Gastroesophageal sphincter (tissue), 3 donors: ENCODE results near the gene OR52E1.

Experiments
- EP300 ChIP-seq: sonication (generic); formaldehyde crosslinking; IDR thresholded peaks from one replicate; pipeline ENCODE4 v1.6.1; 2017; ENCODE audit warnings: antibody characterized with exemption, mild to moderate bottlenecking
- POLR2A ChIP-seq, 2 donors: fragments of 450-650 bp; IDR thresholded peaks; one replicate each; pipeline ENCODE4 v1.6.1; 2017; ENCODE audit warnings: antibody characterized with exemption in 2 of 2, mild to moderate bottlenecking in 2 of 2, moderate library complexity in 1 of 2
- TF ChIP-seq, protein P1 (sequence below), 4 experiments: fragments of 200-600 bp in 2 of 4; fragments of 450-650 bp in 2 of 4; sonication (generic) in 1 of 4; IDR thresholded peaks; one replicate each; pipeline ENCODE4 v1.5.1; 2017 to 2019; ENCODE audit warnings: antibody characterized with exemption in 4 of 4, mild to moderate bottlenecking in 2 of 4, moderate library complexity in 2 of 4

DNA sequence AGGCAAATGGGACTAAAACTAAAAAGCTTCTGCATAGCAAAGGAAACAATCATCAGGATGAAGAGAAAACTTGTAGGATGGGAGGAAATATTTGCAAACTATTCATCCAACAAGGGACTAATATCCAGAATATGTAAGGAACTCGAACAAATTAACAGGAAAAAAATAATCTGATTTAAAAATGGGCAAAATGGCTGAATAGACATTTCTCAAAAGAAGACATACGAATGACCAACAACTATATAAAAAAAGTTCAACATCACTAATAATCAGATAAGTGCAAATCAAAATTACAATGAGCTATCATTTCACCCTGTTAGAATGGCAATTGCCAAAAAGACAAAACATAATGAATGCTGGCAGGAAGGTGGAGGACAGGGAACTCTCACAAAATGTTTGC is 12.0 kb downstream of the OR52E1 start:
- TF ChIP-seq EP300 (no peak), POLR2A (IDR thresholded peaks at IDR 0.05) (no peak)
- TF ChIP-seq, protein P1, sequence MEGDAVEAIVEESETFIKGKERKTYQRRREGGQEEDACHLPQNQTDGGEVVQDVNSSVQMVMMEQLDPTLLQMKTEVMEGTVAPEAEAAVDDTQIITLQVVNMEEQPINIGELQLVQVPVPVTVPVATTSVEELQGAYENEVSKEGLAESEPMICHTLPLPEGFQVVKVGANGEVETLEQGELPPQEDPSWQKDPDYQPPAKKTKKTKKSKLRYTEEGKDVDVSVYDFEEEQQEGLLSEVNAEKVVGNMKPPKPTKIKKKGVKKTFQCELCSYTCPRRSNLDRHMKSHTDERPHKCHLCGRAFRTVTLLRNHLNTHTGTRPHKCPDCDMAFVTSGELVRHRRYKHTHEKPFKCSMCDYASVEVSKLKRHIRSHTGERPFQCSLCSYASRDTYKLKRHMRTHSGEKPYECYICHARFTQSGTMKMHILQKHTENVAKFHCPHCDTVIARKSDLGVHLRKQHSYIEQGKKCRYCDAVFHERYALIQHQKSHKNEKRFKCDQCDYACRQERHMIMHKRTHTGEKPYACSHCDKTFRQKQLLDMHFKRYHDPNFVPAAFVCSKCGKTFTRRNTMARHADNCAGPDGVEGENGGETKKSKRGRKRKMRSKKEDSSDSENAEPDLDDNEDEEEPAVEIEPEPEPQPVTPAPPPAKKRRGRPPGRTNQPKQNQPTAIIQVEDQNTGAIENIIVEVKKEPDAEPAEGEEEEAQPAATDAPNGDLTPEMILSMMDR (IDR thresholded peaks at IDR 0.05), result no peak
